ENCODE results near the gene SAMD11. TPM values are rescaled to one million over a fixed set of nuclear protein-coding genes. Genes with fewer than 3 reads are reported as not detected.

SAMD11 gene
- total RNA-seq, 1 experiment from 2014 or later = 11.5 TPM

DNA sequence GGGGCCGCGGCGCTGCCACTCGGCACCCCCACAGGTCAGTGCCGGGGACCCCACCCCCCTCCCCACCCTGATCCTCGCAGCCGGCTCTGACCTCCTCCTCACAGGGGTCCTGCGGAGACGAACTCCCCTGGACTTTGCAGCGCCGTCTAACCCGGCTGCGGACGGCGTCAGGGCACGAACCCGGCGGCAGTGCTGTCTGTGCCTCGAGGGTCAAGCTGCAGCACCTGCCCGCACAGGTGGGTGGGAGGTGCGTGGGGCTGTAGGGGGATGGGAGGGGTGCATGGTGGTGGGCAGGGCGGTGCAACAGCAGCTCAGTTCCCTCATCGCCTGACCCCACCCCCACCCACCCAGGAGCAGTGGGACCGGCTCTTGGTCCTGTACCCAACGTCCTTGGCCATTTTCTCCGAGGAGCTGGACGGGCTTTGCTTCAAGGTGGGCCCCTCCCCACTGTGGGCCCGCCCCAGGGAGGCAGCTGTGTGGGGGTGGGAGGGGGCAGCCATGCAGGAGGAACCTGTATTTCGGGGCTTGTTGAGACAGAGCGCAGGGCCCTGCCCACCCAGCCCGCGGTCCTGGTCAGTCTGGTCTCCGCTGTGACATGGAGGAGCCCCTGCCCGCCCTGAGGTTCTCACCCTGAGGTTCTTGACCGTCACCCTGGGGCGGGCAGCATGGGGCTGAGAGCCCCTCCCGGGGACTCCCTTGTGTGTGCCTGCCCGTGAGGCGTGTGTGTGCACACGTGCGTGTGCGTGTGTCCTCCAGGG is 47.4 kb downstream of the SAMD11 start:
- H4K20me1 ChIP-seq (ENCODE audit: insufficient read depth) = no peaks in the 10 kb centered on the region
- CTCF ChIA-PET = no interaction called here
- no peaks in the 10 kb centered on the region; a peak in 1 of 4 replicates for H3K9me3 ChIP-seq (ENCODE audit: control insufficient read depth in 1 of 2, insufficient read depth in 1 of 2, low read depth in 1 of 2, low read length in 2 of 2)
- peaks cover 14 to 35% of the 10 kb centered on the region in 2 experiments for H3K4me1 ChIP-seq (ENCODE audit: control insufficient read depth in 1 of 2, insufficient read depth in 2 of 2, low read length in 2 of 2)
- no peaks in the 10 kb centered on the region for H3K9me2 ChIP-seq (ENCODE audit: insufficient read depth)
- TF ChIP-seq POLR2A (IDR thresholded peaks at IDR 0.05; ENCODE audit: borderline replicate concordance, extremely low read depth, insufficient read depth, insufficient read length) (no peak), EZH2 (IDR thresholded peaks at IDR 0.05) (no peak), POLR2AphosphoS5 (IDR thresholded peaks at IDR 0.05; ENCODE audit: low read depth, low read length) (no peak), ZFX (IDR thresholded peaks at IDR 0.05) (no peak), ELF1 (IDR thresholded peaks at IDR 0.05; ENCODE audit: borderline replicate concordance, low read depth) (no peak), CBX3 (IDR thresholded peaks at IDR 0.05; ENCODE audit: low read depth) (no peak), SP1 (IDR thresholded peaks at IDR 0.05; ENCODE audit: low read depth) (no peak), RAD21 (IDR thresholded peaks at IDR 0.05; ENCODE audit: low read depth) (no peak), FOSL1 (IDR thresholded peaks at IDR 0.05; ENCODE audit: low read depth) (no peak), JUND (IDR thresholded peaks at IDR 0.05) (no peak), TCF7L2 (IDR thresholded peaks at IDR 0.05; ENCODE audit: borderline replicate concordance, extremely low read depth, insufficient read depth, insufficient read length) (no peak), EGR1 (IDR thresholded peaks at IDR 0.05; ENCODE audit: low read depth) (no peak), YY1 (IDR thresholded peaks at IDR 0.05; ENCODE audit: extremely low read depth, insufficient replicate concordance, low read depth, low read length) (no peak), EZH2phosphoT487 (IDR thresholded peaks at IDR 0.05; ENCODE audit: borderline replicate concordance) (no peak)
- TF ChIP-seq, protein P1, sequence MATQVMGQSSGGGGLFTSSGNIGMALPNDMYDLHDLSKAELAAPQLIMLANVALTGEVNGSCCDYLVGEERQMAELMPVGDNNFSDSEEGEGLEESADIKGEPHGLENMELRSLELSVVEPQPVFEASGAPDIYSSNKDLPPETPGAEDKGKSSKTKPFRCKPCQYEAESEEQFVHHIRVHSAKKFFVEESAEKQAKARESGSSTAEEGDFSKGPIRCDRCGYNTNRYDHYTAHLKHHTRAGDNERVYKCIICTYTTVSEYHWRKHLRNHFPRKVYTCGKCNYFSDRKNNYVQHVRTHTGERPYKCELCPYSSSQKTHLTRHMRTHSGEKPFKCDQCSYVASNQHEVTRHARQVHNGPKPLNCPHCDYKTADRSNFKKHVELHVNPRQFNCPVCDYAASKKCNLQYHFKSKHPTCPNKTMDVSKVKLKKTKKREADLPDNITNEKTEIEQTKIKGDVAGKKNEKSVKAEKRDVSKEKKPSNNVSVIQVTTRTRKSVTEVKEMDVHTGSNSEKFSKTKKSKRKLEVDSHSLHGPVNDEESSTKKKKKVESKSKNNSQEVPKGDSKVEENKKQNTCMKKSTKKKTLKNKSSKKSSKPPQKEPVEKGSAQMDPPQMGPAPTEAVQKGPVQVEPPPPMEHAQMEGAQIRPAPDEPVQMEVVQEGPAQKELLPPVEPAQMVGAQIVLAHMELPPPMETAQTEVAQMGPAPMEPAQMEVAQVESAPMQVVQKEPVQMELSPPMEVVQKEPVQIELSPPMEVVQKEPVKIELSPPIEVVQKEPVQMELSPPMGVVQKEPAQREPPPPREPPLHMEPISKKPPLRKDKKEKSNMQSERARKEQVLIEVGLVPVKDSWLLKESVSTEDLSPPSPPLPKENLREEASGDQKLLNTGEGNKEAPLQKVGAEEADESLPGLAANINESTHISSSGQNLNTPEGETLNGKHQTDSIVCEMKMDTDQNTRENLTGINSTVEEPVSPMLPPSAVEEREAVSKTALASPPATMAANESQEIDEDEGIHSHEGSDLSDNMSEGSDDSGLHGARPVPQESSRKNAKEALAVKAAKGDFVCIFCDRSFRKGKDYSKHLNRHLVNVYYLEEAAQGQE (IDR thresholded peaks at IDR 0.05; ENCODE audit: low read depth) = no peak
- TF ChIP-seq, protein P2, sequence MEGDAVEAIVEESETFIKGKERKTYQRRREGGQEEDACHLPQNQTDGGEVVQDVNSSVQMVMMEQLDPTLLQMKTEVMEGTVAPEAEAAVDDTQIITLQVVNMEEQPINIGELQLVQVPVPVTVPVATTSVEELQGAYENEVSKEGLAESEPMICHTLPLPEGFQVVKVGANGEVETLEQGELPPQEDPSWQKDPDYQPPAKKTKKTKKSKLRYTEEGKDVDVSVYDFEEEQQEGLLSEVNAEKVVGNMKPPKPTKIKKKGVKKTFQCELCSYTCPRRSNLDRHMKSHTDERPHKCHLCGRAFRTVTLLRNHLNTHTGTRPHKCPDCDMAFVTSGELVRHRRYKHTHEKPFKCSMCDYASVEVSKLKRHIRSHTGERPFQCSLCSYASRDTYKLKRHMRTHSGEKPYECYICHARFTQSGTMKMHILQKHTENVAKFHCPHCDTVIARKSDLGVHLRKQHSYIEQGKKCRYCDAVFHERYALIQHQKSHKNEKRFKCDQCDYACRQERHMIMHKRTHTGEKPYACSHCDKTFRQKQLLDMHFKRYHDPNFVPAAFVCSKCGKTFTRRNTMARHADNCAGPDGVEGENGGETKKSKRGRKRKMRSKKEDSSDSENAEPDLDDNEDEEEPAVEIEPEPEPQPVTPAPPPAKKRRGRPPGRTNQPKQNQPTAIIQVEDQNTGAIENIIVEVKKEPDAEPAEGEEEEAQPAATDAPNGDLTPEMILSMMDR (IDR thresholded peaks at IDR 0.05 in 2 of 3, conservative IDR thresholded peaks at IDR 0.05 in 1 of 3; ENCODE audit: borderline replicate concordance in 1 of 3, insufficient read depth in 1 of 3, low read depth in 2 of 3, low read length in 2 of 3) = no peak
- TF ChIP-seq, protein P3, sequence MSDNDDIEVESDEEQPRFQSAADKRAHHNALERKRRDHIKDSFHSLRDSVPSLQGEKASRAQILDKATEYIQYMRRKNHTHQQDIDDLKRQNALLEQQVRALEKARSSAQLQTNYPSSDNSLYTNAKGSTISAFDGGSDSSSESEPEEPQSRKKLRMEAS (IDR thresholded peaks at IDR 0.05) = no peak
- H3K27ac ChIP-seq (ENCODE audit: low read depth, low read length) = no peak overlapping the region
- DNase-seq (ENCODE audit: low read depth, low spot score) = no peak
- H3K36me3 ChIP-seq (ENCODE audit: control insufficient read depth in 1 of 2, insufficient read depth in 2 of 2, low read length in 2 of 2) = no peaks in the 10 kb centered on the region
- H3K9ac ChIP-seq (ENCODE audit: low read length) = no peak overlapping the region
- no peak for ATAC-seq
- BruUV-seq (replicated peaks) = no TSS peak
- no peak overlapping the region for H3K4me3 ChIP-seq (replicated peaks in 1 of 2; ENCODE audit: low read depth in 1 of 2, low read length in 2 of 2)
- no peak overlapping the region for H3K4me2 ChIP-seq (ENCODE audit: low read length)
- H2AFZ ChIP-seq (ENCODE audit: low read depth, low read length, poor library complexity, severe bottlenecking) = no peak overlapping the region
- H3K79me2 ChIP-seq (ENCODE audit: insufficient read depth, low read length) = no peaks in the 10 kb centered on the region; the same call in 1 of the 2 replicates
- intact Hi-C loops (cut with micrococcal nuclease) = no loop called here
- no peaks in the 10 kb centered on the region for H3K27me3 ChIP-seq (ENCODE audit: insufficient read depth, low read length)
- POLR2A ChIA-PET = no interaction called here
- RAD21 ChIA-PET (ENCODE audit: low non-redundant PET in 1 of 2, low total read pairs in 2 of 2, uncharacterized antibody in 2 of 2, unreplicated experiment in 2 of 2) = no interaction called here
